H1 (cell line): ENCODE results near the gene TMEM135. TPM values are rescaled to one million over a fixed set of nuclear protein-coding genes. Genes with fewer than 3 reads are reported as not detected.

Source experiments
- CTCF ChIA-PET: fragments of 300-600 bp; sonication (Branson Sonifier 250); formaldehyde crosslinking; loops from one replicate; lab custom pipeline; 2021; ENCODE audit not compliant: partially characterized antibody; lab: Charles Lee
- POLR2A ChIA-PET: fragments of 300-600 bp; sonication (Branson Sonifier 250); formaldehyde crosslinking; loops from one replicate; lab custom pipeline; 2021; ENCODE audit warnings: inconsistent platforms; ENCODE audit not compliant: partially characterized antibody; lab: Charles Lee
- DNase-seq, 2 experiments: peaks; one replicate each; pipeline versions ENCODE4 v3.0.0 to v3.0.0-alpha.2; 2010 to 2022; ENCODE audit warnings: low spot score in 2 of 2, low read depth in 1 of 2, mixed read lengths in 1 of 2
- FAIRE-seq: peaks from 2 replicates; lab custom pipeline; 2011; peaks lifted over from hg19 to GRCh38; lab: Jason Lieb, UNC
- H2AFZ ChIP-seq: 2 replicates; pipeline ENCODE4 v1.8.1; 2012; ENCODE audit warnings: low read length, inconsistent platforms
- H2AK5ac ChIP-seq: 2 replicates; pipeline ENCODE4 v1.6.1; 2013; ENCODE audit warnings: low read depth, low read length
- H2BK120ac ChIP-seq: replicated peaks from 2 replicates; pipeline ENCODE3; 2013; ENCODE audit warnings: low read depth, low read length, inconsistent platforms
- H2BK12ac ChIP-seq: 2 replicates; pipeline ENCODE4 v1.6.1; 2013; ENCODE audit warnings: low read depth, low read length
- H2BK15ac ChIP-seq: 2 replicates; pipeline ENCODE4 v1.6.1; 2013; ENCODE audit warnings: low read length
- H2BK20ac ChIP-seq: 2 replicates; pipeline ENCODE4 v1.6.1; 2013; ENCODE audit warnings: low read length
- H2BK5ac ChIP-seq: 2 replicates; pipeline ENCODE4 v1.6.1; 2013; ENCODE audit warnings: low read depth, low read length
- H3K14ac ChIP-seq: 2 replicates; pipeline ENCODE4 v1.6.1; 2013; ENCODE audit warnings: inconsistent platforms; ENCODE audit not compliant: insufficient read length
- H3K18ac ChIP-seq: 2 replicates; pipeline ENCODE4 v1.6.1; 2013; ENCODE audit warnings: low read length; ENCODE audit errors: extremely low read depth
- H3K23ac ChIP-seq: 2 replicates; pipeline ENCODE4 v1.6.1; 2013; ENCODE audit warnings: inconsistent platforms; ENCODE audit not compliant: insufficient read length
- H3K23me2 ChIP-seq: 2 replicates; pipeline ENCODE4 v1.6.1; 2013; ENCODE audit warnings: low read depth, low read length
- H3K27ac ChIP-seq: 2 replicates; pipeline ENCODE4 v1.6.1; 2011; ENCODE audit warnings: low read depth, low read length, inconsistent platforms
- H3K27me3 ChIP-seq, 4 experiments: replicated peaks in 1 of 4; 1 replicate in 1 of 4; 2 replicates in 3 of 4; pipeline versions ENCODE4 v1.6.1 to v1.8.1; 2011 to 2013; ENCODE audit warnings: low read length in 3 of 4, mild to moderate bottlenecking in 3 of 4, inconsistent platforms in 2 of 4, mixed read lengths in 2 of 4, moderate library complexity in 1 of 4; ENCODE audit not compliant: control insufficient read depth in 3 of 4, insufficient read depth in 3 of 4; ENCODE audit errors: extremely low read depth in 1 of 4
- H3K36me3 ChIP-seq, 4 experiments: 2 replicates each; pipeline versions ENCODE4 v1.6.1 to v1.8.1; 2011 to 2013; ENCODE audit warnings: mild to moderate bottlenecking in 4 of 4, low read length in 3 of 4, moderate library complexity in 2 of 4, control low read depth in 1 of 4, inconsistent platforms in 1 of 4; ENCODE audit not compliant: insufficient read depth in 4 of 4, control insufficient read depth in 2 of 4
- H3K4ac ChIP-seq: replicated peaks from 2 replicates; pipeline ENCODE3; 2013; ENCODE audit warnings: low read length, low read depth, mixed read lengths, inconsistent platforms; ENCODE audit not compliant: insufficient read length
- H3K4me1 ChIP-seq, 4 experiments: replicated peaks in 1 of 4; 1 replicate in 1 of 4; 2 replicates in 3 of 4; pipeline versions ENCODE4 v1.6.1 to v1.8.1; 2011 to 2013; ENCODE audit warnings: low read length in 3 of 4, inconsistent platforms in 2 of 4, mixed read lengths in 1 of 4; ENCODE audit not compliant: insufficient read depth in 4 of 4, control insufficient read depth in 3 of 4
- H3K4me2 ChIP-seq, 2 experiments: 2 replicates each; pipeline versions ENCODE4 v1.6.1 to v1.8.1; 2011 to 2013; ENCODE audit warnings: low read depth in 2 of 2, low read length in 2 of 2, control low read depth in 1 of 2, inconsistent platforms in 1 of 2, mild to moderate bottlenecking in 1 of 2; ENCODE audit not compliant: insufficient read depth in 1 of 2
- H3K4me3 ChIP-seq, 4 experiments: fragments of 200-600, 300-600 bp in 1 of 4; sonication (generic), shearing (Covaris generic), sonication (Bioruptor Twin) in 1 of 4; 2 replicates each; pipeline versions ENCODE4 v1.5.1 to v1.8.1; 2011 to 2016; ENCODE audit warnings: low read length in 4 of 4, low read depth in 3 of 4, control low read depth in 2 of 4, inconsistent platforms in 2 of 4, mild to moderate bottlenecking in 2 of 4, mixed read lengths in 1 of 4, moderate library complexity in 1 of 4; ENCODE audit not compliant: insufficient read depth in 2 of 4; ENCODE audit errors: extremely low read depth in 1 of 4
- H3K56ac ChIP-seq: replicated peaks from 2 replicates; pipeline ENCODE3; 2013; ENCODE audit warnings: low read depth, mild to moderate bottlenecking, mixed read lengths, low read length, inconsistent platforms; ENCODE audit not compliant: insufficient read length
- H3K79me1 ChIP-seq: 2 replicates; pipeline ENCODE4 v1.6.1; 2013; ENCODE audit warnings: low read depth, low read length, control low read depth
- H3K79me2 ChIP-seq, 2 experiments: 2 replicates each; pipeline versions ENCODE4 v1.6.1 to v1.8.1; 2012 to 2013; ENCODE audit warnings: low read length in 2 of 2, mild to moderate bottlenecking in 2 of 2, inconsistent platforms in 1 of 2; ENCODE audit not compliant: insufficient read depth in 2 of 2, control insufficient read depth in 1 of 2
- H3K9ac ChIP-seq, 4 experiments: replicated peaks in 1 of 4; 1 replicate in 1 of 4; 2 replicates in 3 of 4; pipeline versions ENCODE4 v1.6.1 to v1.8.1; 2011 to 2013; ENCODE audit warnings: low read depth in 3 of 4, low read length in 3 of 4, control low read depth in 2 of 4, mild to moderate bottlenecking in 2 of 4, moderate library complexity in 2 of 4, inconsistent platforms in 1 of 4; ENCODE audit errors: extremely low read depth in 1 of 4
- H3K9me3 ChIP-seq, 2 experiments: 2 replicates each; pipeline versions ENCODE4 v1.6.1 to v1.8.1; 2012 to 2013; ENCODE audit warnings: mild to moderate bottlenecking in 2 of 2, moderate library complexity in 2 of 2, control low read depth in 1 of 2, inconsistent platforms in 1 of 2, low read depth in 1 of 2, low read length in 1 of 2, mixed read lengths in 1 of 2; ENCODE audit not compliant: insufficient read depth in 2 of 2
- H4K20me1 ChIP-seq, 2 experiments: replicated peaks in 1 of 2; 2 replicates each; pipeline versions ENCODE3 to v1.8.1; 2011 to 2013; ENCODE audit warnings: inconsistent platforms in 2 of 2, low read length in 2 of 2, mild to moderate bottlenecking in 1 of 2; ENCODE audit not compliant: insufficient read depth in 2 of 2, control insufficient read depth in 1 of 2
- H4K5ac ChIP-seq: 2 replicates; pipeline ENCODE4 v1.6.1; 2013; ENCODE audit warnings: low read length, low read depth, mixed read lengths, inconsistent platforms; ENCODE audit not compliant: insufficient read length
- H4K8ac ChIP-seq: 2 replicates; pipeline ENCODE4 v1.8.0; 2013; ENCODE audit warnings: mild to moderate bottlenecking, moderate library complexity, low read length, inconsistent platforms; ENCODE audit not compliant: insufficient read depth; ENCODE audit errors: extremely low read depth
- H4K91ac ChIP-seq: replicated peaks from 2 replicates; pipeline ENCODE3; 2013; ENCODE audit warnings: low read length, mixed read lengths, inconsistent platforms; ENCODE audit not compliant: insufficient read length
- CHD1 ChIP-seq: IDR thresholded peaks from 2 replicates; pipeline ENCODE4 v1.6.1; 2012; ENCODE audit warnings: low read depth, low read length, improper control_type of control experiment
- EP300 ChIP-seq, 2 experiments: IDR thresholded peaks; 1 replicate in 1 of 2; 2 replicates in 1 of 2; pipeline ENCODE4 v1.6.1; 2011 to 2012; ENCODE audit warnings: low read depth in 2 of 2, low read length in 2 of 2, mild to moderate bottlenecking in 2 of 2, borderline replicate concordance in 1 of 2, inconsistent platforms in 1 of 2, moderate library complexity in 1 of 2
- HDAC2 ChIP-seq, 2 experiments: fragments of 300-600 bp in 1 of 2; sonication (generic) in 1 of 2; IDR thresholded peaks; 2 replicates each; pipeline ENCODE4 v1.6.1; 2011 to 2012; ENCODE audit warnings: low read depth in 2 of 2, low read length in 2 of 2, mild to moderate bottlenecking in 2 of 2, moderate library complexity in 2 of 2, borderline replicate concordance in 1 of 2, inconsistent platforms in 1 of 2
- HDAC6 ChIP-seq: IDR thresholded peaks from one replicate; pipeline ENCODE4 v1.7.1; 2012; ENCODE audit warnings: low read depth, mild to moderate bottlenecking, inconsistent platforms, low read length, moderate library complexity
- MAFK ChIP-seq: IDR thresholded peaks from 2 replicates; pipeline ENCODE4 v1.6.1; 2012; ENCODE audit warnings: low read depth, mild to moderate bottlenecking, improper control_type of control experiment, low read length
- NRF1 ChIP-seq: IDR thresholded peaks from 2 replicates; pipeline ENCODE4 v1.6.1; 2011; ENCODE audit warnings: mild to moderate bottlenecking, low read depth, low read length, improper control_type of control experiment
- POLR2A ChIP-seq, 2 experiments: IDR thresholded peaks; 1 replicate in 1 of 2; 2 replicates in 1 of 2; pipeline ENCODE4 v1.6.1; 2011; ENCODE audit warnings: low read depth in 2 of 2, low read length in 2 of 2, mild to moderate bottlenecking in 2 of 2; ENCODE audit errors: control extremely low read depth in 1 of 2
- SP1 ChIP-seq: IDR thresholded peaks from 2 replicates; pipeline ENCODE4 v1.6.1; 2011; ENCODE audit warnings: low read depth, low read length
- SUZ12 ChIP-seq: fragments of 200-600 bp; sonication (generic); IDR thresholded peaks from 2 replicates; pipeline ENCODE4 v1.6.1; 2012; ENCODE audit warnings: mild to moderate bottlenecking, inconsistent platforms, low read length, moderate library complexity, mixed read lengths
- TAF1 ChIP-seq: IDR thresholded peaks from 2 replicates; pipeline ENCODE4 v1.6.1; 2011; ENCODE audit warnings: mild to moderate bottlenecking, low read depth, low read length
- ZNF274 ChIP-seq: IDR thresholded peaks from 2 replicates; pipeline ENCODE4 v1.7.0; 2012; ENCODE audit warnings: low read length, borderline replicate concordance; ENCODE audit errors: extremely low read depth
- polyA plus RNA-seq, 7 experiments: library from polyadenylated mRNA; depleted of rRNA in 3 of 7; stranded (reverse) in 5 of 7; unstranded in 2 of 7; fragments of >200 nt in 5 of 7; fragments of 200-250 nt in 2 of 7; gene quantifications; 1 replicate in 5 of 7; 2 replicates in 1 of 7; 4 replicates in 1 of 7; pipeline versions ENCODE4 v1.2.1 to v1.2.3, GENCODE V29; 2011 to 2013; ENCODE audit warnings: missing spikeins in 2 of 7, mixed read lengths in 2 of 7
- total RNA-seq: library from RNA; stranded (reverse); fragmentation: NEBNext Ultra II Directional; extraction: Animal tissue kit (Norgen Biotek cat#: 25700); gene quantifications from 2 replicates; pipeline ENCODE4 v1.2.1, GENCODE V29; 2021
- TF ChIP-seq, protein P1 (sequence below): IDR thresholded peaks from 2 replicates; pipeline ENCODE4 v1.6.1; 2012; ENCODE audit warnings: inconsistent platforms
- TF ChIP-seq, protein P2 (sequence below): IDR thresholded peaks from 2 replicates; pipeline ENCODE4 v1.6.1; 2011; ENCODE audit warnings: low read depth, mild to moderate bottlenecking, low read length; ENCODE audit not compliant: insufficient read depth
- TF ChIP-seq, protein P3 (sequence below): IDR thresholded peaks from 2 replicates; pipeline ENCODE4 v1.6.1; 2011; ENCODE audit warnings: low read length, improper control_type of control experiment

The TMEM135 gene
- total and polyA plus RNA-seq, 2 of the 8 experiments (the other 6 are each of a cell fraction or from before 2014, with no cell fraction given), result 9.3 to 31.3 TPM

DNA sequence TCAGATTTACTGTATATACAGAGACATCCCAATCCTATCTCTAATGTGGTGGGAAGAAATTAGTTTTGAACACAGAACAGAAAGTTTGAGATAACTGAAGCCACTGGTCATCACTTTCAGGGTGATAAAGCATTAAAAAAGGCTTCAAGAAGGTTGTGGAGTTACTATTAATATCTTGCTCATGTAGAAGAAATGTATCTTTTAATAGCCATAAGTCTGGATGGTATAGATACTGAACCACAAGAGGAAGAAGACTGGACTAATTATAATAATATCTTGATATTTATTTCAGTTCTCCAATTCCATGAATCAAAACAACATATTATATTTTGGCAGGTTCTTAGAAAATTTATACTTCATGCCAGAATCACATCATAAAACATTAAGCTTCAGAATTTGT, 137.1 kb downstream of the TMEM135 start:
- no peak overlapping the region for H2AK5ac ChIP-seq
- CTCF ChIA-PET, result no interaction called here
- no peak overlapping the region for H2BK12ac ChIP-seq
- H3K4me1 ChIP-seq, result no peaks in the 10 kb centered on the region
- H3K14ac ChIP-seq, result no peak overlapping the region
- no peaks in the 10 kb centered on the region for H3K23me2 ChIP-seq
- H4K20me1 ChIP-seq, result no peaks in the 10 kb centered on the region
- H3K56ac ChIP-seq, result no peak overlapping the region
- no peak overlapping the region for H2AFZ ChIP-seq
- H3K4me3 ChIP-seq, result no peak overlapping the region
- H3K9ac ChIP-seq, result no peak overlapping the region
- H4K8ac ChIP-seq, result no peak overlapping the region
- H3K27me3 ChIP-seq, result no peaks in the 10 kb centered on the region
- FAIRE-seq (no peak), DNase-seq (no peak)
- no peak overlapping the region for H4K5ac ChIP-seq
- H3K18ac ChIP-seq, result no peak overlapping the region
- no peak overlapping the region for H2BK5ac ChIP-seq
- H2BK120ac ChIP-seq, result no peak overlapping the region
- H3K79me1 ChIP-seq, result no peaks in the 10 kb centered on the region
- H3K4me2 ChIP-seq, result no peak overlapping the region
- no peak overlapping the region for H2BK20ac ChIP-seq
- peaks cover 0 to 10% (median 0%) of the 10 kb centered on the region in 4 experiments; a peak in 3 of 8 replicates for H3K36me3 ChIP-seq
- H4K91ac ChIP-seq, result no peak overlapping the region
- H3K27ac ChIP-seq, result no peak overlapping the region
- no peaks in the 10 kb centered on the region for H3K79me2 ChIP-seq
- no peak overlapping the region for H3K4ac ChIP-seq
- no peak overlapping the region for H2BK15ac ChIP-seq
- H3K9me3 ChIP-seq, result peaks cover 7 to 12% of the 10 kb centered on the region in 2 experiments; a peak in 2 of 4 replicates
- POLR2A ChIA-PET, result no interaction called here
- H3K23ac ChIP-seq, result no peak overlapping the region
- TF ChIP-seq, protein P1, sequence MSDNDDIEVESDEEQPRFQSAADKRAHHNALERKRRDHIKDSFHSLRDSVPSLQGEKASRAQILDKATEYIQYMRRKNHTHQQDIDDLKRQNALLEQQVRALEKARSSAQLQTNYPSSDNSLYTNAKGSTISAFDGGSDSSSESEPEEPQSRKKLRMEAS, result no peak
- TF ChIP-seq HDAC6 (no peak), ZNF274 (no peak), SP1 (no peak), MAFK (no peak), SUZ12 (no peak), EP300 (IDR thresholded peaks at IDR 0.05; ENCODE audit: borderline replicate concordance in 1 of 2, low read depth in 2 of 2, low read length in 2 of 2) (no peak), POLR2A (IDR thresholded peaks at IDR 0.05; ENCODE audit: control extremely low read depth in 1 of 2, low read depth in 2 of 2, low read length in 2 of 2) (no peak), NRF1 (no peak), HDAC2 (IDR thresholded peaks at IDR 0.05; ENCODE audit: borderline replicate concordance in 1 of 2, low read depth in 2 of 2, low read length in 2 of 2) (no peak), TAF1 (no peak), CHD1 (no peak)
- TF ChIP-seq, protein P2, sequence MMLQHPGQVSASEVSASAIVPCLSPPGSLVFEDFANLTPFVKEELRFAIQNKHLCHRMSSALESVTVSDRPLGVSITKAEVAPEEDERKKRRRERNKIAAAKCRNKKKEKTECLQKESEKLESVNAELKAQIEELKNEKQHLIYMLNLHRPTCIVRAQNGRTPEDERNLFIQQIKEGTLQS, result no peak
- TF ChIP-seq, protein P3, sequence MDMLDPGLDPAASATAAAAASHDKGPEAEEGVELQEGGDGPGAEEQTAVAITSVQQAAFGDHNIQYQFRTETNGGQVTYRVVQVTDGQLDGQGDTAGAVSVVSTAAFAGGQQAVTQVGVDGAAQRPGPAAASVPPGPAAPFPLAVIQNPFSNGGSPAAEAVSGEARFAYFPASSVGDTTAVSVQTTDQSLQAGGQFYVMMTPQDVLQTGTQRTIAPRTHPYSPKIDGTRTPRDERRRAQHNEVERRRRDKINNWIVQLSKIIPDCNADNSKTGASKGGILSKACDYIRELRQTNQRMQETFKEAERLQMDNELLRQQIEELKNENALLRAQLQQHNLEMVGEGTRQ, result no peak
